Mesothelial cell of epicardium (in vitro differentiated cells): ENCODE measurements around the gene FYN. TPM values are rescaled to one million over a fixed set of nuclear protein-coding genes. Genes with fewer than 3 reads are reported as not detected.

ENCODE experiments used
- DNase-seq, 2 experiments: peaks; one replicate each; pipeline ENCODE4 v3.0.0; 2021; ENCODE audit warnings: low spot score in 2 of 2; ENCODE audit not compliant: unreplicated experiment in 2 of 2
- H3K27ac Mint-ChIP-seq: 2 replicates; pipeline ENCODE4 v1.8.0; 2021; ENCODE audit warnings: mixed read lengths
- H3K27me3 Mint-ChIP-seq: 2 replicates; pipeline ENCODE4 v1.8.0; 2021; ENCODE audit warnings: low read depth, mixed read lengths
- H3K36me3 Mint-ChIP-seq: 2 replicates; pipeline ENCODE4 v1.8.0; 2021; ENCODE audit warnings: mixed read lengths
- H3K4me1 Mint-ChIP-seq: 2 replicates; pipeline ENCODE4 v1.8.0; 2021; ENCODE audit warnings: mixed read lengths
- H3K4me3 Mint-ChIP-seq: 2 replicates; pipeline ENCODE4 v1.8.0; 2021; ENCODE audit warnings: mild to moderate bottlenecking, moderate library complexity, mixed read lengths
- H3K9me3 Mint-ChIP-seq: 2 replicates; pipeline ENCODE4 v1.8.0; 2021; ENCODE audit warnings: mixed read lengths
- total RNA-seq: library from RNA; stranded (reverse); gene quantifications from 3 replicates; pipeline ENCODE4 v1.2.1, GENCODE V29; 2021
- TF ChIP-seq, protein P1 (sequence below): fragments of 200-600 bp; sonication (generic); IDR thresholded peaks from one replicate; pipeline ENCODE4 v1.5.0; 2021; ENCODE audit warnings: antibody characterized with exemption; ENCODE audit not compliant: unreplicated experiment

The FYN gene
- total RNA-seq, 1 donor from 2014 or later, result 115 TPM

- peaks cover 14% of the 10 kb centered on the region for H3K4me1 Mint-ChIP-seq
- no peaks in the 10 kb centered on the region for H3K9me3 Mint-ChIP-seq
- H3K4me3 Mint-ChIP-seq, result no peak overlapping the region
- H3K27ac Mint-ChIP-seq, result no peak overlapping the region
- TF ChIP-seq, protein P1, sequence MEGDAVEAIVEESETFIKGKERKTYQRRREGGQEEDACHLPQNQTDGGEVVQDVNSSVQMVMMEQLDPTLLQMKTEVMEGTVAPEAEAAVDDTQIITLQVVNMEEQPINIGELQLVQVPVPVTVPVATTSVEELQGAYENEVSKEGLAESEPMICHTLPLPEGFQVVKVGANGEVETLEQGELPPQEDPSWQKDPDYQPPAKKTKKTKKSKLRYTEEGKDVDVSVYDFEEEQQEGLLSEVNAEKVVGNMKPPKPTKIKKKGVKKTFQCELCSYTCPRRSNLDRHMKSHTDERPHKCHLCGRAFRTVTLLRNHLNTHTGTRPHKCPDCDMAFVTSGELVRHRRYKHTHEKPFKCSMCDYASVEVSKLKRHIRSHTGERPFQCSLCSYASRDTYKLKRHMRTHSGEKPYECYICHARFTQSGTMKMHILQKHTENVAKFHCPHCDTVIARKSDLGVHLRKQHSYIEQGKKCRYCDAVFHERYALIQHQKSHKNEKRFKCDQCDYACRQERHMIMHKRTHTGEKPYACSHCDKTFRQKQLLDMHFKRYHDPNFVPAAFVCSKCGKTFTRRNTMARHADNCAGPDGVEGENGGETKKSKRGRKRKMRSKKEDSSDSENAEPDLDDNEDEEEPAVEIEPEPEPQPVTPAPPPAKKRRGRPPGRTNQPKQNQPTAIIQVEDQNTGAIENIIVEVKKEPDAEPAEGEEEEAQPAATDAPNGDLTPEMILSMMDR, result no peak
- no peaks in the 10 kb centered on the region for H3K27me3 Mint-ChIP-seq
- no peak for DNase-seq
- peaks cover 24% of the 10 kb centered on the region for H3K36me3 Mint-ChIP-seq
These were observed 199.3 kb downstream of the FYN start for GRCh38 chr6:111673937-111674336.

GRCh38 chr6:111673532-111673931, 199.7 kb downstream of the FYN start:
- peak overlapping the region; percentile 55 for H3K27ac Mint-ChIP-seq

GRCh38 chr6:111672761-111673450, 200.3 kb downstream of the FYN start:
- Mint-ChIP-seq H3K9me3 (no peaks in the 10 kb centered on the region), H3K27ac (peak overlapping the region; percentile 17), H3K4me3 (no peak overlapping the region), H3K4me1 (peaks cover 16% of the 10 kb centered on the region), H3K36me3 (peaks cover 28% of the 10 kb centered on the region), H3K27me3 (no peaks in the 10 kb centered on the region)
- TF ChIP-seq, protein P1, result no peak
- DNase-seq, result no peak

More at GRCh38 chr6:111673532-111673931, 199.7 kb downstream of the FYN start:
- Mint-ChIP-seq H3K4me3 (no peak overlapping the region), H3K36me3 (peaks cover 25% of the 10 kb centered on the region), H3K9me3 (no peaks in the 10 kb centered on the region), H3K27me3 (no peaks in the 10 kb centered on the region), H3K4me1 (peaks cover 14% of the 10 kb centered on the region)
- TF ChIP-seq, protein P1, result no peak
- no peak for DNase-seq

GRCh38 chr6:111669326-111669725, 203.9 kb downstream of the FYN start:
- Mint-ChIP-seq H3K4me3 (no peak overlapping the region), H3K36me3 (peaks cover 40% of the 10 kb centered on the region), H3K9me3 (no peaks in the 10 kb centered on the region), H3K4me1 (peaks cover 25% of the 10 kb centered on the region), H3K27ac (no peak overlapping the region), H3K27me3 (no peaks in the 10 kb centered on the region)
- TF ChIP-seq, protein P1, result no peak
- no peak for DNase-seq

DNA sequence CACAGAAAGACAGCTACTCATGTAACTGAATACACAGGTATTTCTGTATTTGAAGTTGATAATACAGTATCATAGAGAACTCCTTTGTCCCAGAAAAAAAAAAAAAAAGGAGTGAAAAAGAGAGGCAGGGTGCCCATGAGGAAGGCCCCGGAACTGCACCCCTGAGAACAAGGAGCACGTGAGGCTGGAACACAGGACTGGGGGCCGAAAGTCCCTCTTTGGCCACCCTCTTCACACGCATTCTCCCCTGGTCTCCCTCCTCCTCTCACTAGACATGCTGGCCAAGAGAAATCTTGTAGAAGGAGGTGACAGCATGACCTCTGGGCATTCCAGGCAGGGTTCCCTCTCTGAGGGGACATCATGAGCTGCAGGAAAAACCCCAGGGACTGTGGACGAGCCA, 204.8 kb downstream of the FYN start:
- no peak for DNase-seq
- Mint-ChIP-seq H3K9me3 (no peaks in the 10 kb centered on the region), H3K36me3 (peaks cover 35% of the 10 kb centered on the region), H3K27ac (no peak overlapping the region), H3K4me1 (peaks cover 27% of the 10 kb centered on the region), H3K4me3 (no peak overlapping the region), H3K27me3 (no peaks in the 10 kb centered on the region)
- TF ChIP-seq, protein P1, result peak; percentile 48
